ENCODE data around the gene VWA3B.

- TF ChIP-seq CTCF (IDR thresholded peaks at IDR 0.05; ENCODE audit: poor library complexity) (no peak), EZH2 (IDR thresholded peaks at IDR 0.05; ENCODE audit: borderline replicate concordance) (no peak)
Observed at GRCh38 chr2:98234776-98235175, 147.8 kb downstream of the VWA3B start.
